Lung microvascular endothelial cell (primary cell): ENCODE results near the gene PHYHD1. TPM values are rescaled to one million over a fixed set of nuclear protein-coding genes. Genes with fewer than 3 reads are reported as not detected.

Experiments used
- DNase-seq, 2 donors: peaks; one replicate each; pipeline versions ENCODE4 v3.0.0 to v3.0.0-alpha.2; 2010; ENCODE audit warnings: low read depth in 2 of 2
- total RNA-seq: library from RNA; depleted of rRNA; stranded (reverse); fragments of >200 nt; gene quantifications from 2 replicates; pipeline ENCODE4 v1.2.1, GENCODE V29; 2014

PHYHD1 gene
- total RNA-seq: 0.20 and 0.22 TPM in 2 replicates

DNA sequence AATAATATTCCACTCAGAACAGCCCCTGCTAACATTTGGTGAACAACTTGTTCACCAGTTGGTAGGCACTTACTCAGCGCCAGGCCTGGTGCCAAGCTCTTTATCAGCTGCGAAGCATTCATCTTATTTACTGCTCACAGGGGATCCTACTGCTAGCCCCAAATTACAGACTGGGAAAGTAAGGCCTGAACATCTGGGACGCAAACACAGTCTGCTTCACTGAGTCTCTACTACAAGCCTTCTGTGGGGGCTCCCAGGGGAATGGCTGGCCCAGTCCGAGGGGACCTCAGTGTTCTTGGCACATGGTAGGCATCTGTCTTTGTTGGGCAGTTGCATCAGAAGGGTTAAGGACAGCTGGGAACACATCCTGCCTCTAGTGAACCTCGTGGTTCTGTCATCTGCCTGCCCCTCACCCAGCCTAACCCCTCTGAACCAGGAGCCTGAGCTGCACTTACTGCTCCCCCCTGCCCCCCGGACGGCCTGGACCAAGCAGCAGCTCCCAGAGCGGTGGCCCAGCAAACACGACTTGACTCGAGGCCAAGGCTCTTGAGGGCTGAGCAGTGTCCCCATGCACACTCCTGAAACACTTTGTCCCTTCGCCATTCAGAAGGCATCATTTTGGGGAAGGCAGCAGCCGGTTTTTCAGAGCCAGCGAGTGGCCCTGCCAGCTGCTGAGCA is at the start of gene PHYHD1:
PHYHD1 (plus strand) TSS at position 602 of the 678 bp plus-strand sequence. CDS start 1,342 bp downstream, outside the sequence.
- DNase-seq: no peak

DNA sequence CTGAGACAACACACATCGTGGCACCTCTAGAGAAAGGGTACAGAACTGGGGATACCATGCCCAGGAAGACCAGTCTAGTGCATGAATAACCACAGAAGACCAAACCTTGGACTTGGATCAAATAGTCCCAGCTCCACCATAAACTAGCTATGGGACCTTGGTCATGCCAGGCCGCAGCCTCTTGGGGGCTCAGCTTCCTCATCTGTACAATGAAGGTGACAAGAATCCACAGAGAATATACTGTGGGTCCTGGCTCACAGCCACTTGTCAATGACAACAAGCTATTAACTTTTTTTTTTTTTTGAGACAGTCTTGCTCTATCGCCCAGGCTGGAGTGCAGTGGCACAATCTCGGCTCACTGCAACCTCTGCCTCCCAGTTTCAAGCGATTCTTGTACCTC is 42.9 kb upstream of the PHYHD1 start:
- no peak for DNase-seq

DNA sequence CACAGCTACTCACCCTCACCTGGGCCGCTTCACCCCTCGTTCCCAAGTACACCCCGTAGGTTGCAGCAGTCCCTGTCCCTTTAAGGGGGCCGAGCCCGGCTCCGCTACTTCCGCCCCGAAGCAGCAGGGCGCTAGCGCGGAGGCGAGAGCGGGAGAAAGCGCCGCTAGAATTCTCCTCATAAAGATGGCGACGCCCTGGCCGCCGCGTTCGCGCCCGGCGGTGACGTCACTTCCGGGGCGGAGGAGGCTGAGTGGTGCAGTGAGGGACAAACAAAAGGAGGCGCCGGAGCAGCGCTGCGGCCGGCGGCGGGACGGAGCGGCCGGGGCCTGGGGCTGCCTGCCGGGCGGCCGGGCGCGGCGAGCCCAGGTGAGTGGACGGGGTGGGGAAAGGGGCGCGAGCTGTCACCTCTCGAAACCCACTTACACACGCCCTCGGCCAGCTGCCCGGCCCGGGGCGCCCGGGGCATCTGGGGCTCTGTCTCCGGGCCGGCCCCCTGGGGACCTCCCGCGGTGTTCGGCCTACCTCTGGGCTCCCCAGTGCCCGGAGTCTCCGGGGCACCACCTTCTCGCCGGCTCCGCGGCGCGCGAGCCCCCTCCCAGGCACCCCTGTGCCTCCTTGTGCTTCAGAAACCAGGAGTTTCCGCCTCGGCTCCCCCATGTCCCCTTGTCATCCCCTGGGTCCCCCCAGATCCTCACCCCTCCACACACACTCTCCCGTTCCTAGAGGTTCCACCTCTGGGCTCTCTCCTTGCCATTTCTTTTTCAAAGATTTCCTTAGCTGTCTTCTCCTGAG is 38.7 kb upstream of the PHYHD1 start, which contains the start of the genes KYAT1 and LRRC8A:
KYAT1 (minus strand) TSS at position 67 of the 793 bp plus-strand sequence. CDS start 36,545 bp downstream, outside the sequence.
LRRC8A (plus strand) TSS at position 250 of the 793 bp plus-strand sequence. CDS start 25,032 bp downstream, outside the sequence.
- DNase-seq: peak; percentile 97

DNA sequence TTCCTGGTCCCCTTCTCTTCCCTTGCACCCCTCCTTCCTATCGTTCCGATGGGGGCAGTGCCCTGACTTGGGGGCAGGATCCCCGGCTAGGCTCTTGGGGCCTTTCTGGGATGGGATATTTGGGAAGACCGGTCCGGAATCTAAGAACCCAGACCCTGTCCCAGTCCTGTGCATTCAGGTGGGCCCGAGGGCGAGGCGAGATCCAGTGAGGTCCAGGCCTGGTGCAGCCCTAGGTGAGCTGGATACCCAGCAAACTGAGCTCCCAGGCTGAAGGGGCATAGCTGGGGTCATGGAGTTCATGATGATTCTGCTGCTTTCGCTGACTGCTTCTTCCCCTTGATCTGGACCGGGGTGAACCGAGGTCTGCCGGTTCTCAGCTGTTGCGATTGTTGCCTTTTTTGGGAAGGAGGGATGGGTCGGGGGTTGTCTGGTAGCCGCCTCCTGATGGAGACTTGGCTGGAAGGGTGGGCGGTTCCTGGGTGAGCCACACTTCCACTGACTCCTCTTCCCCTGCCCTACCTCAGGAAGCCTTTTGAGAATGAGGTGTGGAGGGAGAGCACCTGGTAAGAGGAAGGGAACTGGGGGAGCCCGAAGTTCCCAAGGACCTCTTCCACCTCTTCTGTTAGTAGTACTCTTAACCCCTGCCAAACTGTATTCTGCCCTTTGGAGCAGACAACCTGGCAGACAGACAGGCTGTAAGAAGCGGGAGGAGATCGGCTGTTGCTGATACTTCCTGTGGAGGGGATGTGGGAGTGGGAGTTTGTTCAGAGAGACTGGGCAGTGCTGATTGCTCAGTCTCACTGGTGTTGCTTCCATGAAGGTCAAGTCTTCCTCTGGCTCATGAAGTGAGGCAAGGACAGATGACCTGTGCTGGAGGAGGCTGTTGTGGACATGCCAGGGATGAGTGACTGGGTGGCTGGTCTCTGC is 37.8 kb upstream of the PHYHD1 start:
- peak in 1 of 2 donors; percentile 47 for DNase-seq

GRCh38 chr9:128884164-128884563 is 36.6 kb upstream of the PHYHD1 start:
- no peak for DNase-seq

GRCh38 chr9:128885376-128885775 is 35.4 kb upstream of the PHYHD1 start:
- no peak for DNase-seq

GRCh38 chr9:128885798-128886197 is 35.0 kb upstream of the PHYHD1 start:
- DNase-seq: no peak

DNA sequence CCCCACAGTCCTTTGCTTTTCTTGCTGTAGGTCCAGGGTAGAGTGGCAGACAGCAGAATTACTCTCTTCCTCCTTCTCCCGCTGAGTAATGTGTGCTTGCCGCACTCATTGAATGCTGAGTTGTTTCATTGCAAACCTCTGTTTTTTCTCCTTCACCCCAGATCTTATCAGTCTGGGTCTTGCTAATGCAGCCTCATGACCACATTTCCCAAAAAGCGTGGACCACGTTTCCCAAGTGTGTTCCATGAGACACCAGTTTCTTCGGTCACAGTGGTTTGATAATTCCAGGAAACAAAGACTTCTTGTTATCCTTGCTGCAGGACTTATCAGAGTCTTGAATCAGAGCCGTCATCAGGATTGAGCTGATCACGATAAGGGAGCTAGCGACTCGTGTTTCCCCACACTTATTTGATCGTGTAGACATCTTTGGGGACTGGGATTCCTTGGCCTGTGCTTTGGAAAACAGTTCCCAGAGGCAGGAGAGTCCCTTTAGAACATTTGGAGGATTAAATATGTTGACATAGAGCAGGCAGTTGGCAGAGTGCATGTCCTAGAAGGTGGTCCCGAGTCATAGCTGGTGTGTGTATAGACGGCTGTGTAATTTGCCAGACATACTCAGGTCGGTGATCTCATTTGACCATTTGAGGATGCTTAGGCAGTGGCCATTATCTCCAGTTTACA is 34.4 kb upstream of the PHYHD1 start:
- peak in 1 of 2 donors; percentile 85 for DNase-seq

- DNase-seq: no peak
Observed at GRCh38 chr9:128887049-128887448, 33.7 kb upstream of the PHYHD1 start.

- peak; percentile 75 to 86 for DNase-seq
Observed at GRCh38 chr9:128887914-128888350, 32.9 kb upstream of the PHYHD1 start.

GRCh38 chr9:128891321-128892220 is 29.2 kb upstream of the PHYHD1 start:
- DNase-seq: peak in 1 of 2 donors; percentile 64

GRCh38 chr9:128892221-128892921 is 28.4 kb upstream of the PHYHD1 start:
- peak; percentile 88 to 90 for DNase-seq

DNA sequence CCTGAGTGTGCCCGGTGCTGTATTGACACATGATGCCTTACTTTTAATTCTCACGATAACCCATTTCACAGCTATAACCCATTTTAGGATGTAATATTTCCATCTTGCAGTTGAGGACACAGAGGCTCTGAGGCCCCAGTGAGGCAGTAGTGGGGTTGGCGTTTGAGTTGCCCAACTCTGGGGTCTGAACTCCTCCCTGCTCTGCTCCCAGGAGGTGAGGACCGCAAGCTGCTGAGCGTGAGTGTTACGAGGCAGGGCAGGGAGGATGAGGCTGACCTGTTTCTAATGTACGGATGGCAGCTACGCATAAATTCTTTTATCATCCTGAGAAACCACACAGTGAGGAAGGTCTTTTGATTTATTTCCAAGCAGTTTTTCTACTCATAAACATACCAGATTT is 27.4 kb upstream of the PHYHD1 start:
- DNase-seq: no peak

DNA sequence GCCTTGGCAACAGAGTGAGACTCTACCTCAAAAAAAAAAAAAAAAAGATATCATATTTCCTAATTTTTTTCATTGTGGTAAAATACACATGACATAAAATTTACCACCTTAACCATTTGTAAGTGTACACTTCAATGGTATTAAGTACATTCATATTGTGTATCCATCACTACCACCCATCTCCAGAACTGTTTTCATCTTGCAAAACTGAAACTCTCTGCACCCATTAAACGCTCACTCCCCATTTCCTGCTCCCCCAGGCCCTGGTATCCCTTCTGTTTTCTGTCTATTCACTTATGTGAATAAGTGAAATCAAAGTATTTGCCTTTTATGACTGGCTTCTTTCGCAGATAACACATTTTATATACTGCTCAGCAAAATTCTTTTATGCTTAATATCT is 26.0 kb upstream of the PHYHD1 start:
- no peak for DNase-seq

- DNase-seq: no peak
Observed at GRCh38 chr9:128895556-128895955, 25.2 kb upstream of the PHYHD1 start.

DNA sequence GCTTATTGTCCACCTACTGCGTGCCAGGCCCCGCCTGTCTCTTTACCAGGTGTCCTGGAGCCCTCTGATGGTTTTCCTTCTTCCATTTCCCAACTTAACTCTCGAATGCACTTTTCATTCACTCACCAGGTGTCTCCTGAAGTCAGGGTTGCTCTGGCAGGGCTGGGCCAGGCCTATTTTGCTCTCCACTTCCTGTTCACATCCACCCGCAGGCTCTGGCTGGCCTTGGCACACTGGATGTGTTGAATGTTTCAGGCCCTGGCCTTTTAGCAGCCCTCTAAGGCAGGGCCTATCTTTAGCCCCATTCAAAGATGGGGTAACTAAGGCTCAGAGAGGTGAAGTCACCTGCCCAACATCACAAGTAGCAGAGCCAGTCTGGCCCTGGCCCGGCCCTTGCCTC is 22.4 kb upstream of the PHYHD1 start:
- DNase-seq: no peak

DNA sequence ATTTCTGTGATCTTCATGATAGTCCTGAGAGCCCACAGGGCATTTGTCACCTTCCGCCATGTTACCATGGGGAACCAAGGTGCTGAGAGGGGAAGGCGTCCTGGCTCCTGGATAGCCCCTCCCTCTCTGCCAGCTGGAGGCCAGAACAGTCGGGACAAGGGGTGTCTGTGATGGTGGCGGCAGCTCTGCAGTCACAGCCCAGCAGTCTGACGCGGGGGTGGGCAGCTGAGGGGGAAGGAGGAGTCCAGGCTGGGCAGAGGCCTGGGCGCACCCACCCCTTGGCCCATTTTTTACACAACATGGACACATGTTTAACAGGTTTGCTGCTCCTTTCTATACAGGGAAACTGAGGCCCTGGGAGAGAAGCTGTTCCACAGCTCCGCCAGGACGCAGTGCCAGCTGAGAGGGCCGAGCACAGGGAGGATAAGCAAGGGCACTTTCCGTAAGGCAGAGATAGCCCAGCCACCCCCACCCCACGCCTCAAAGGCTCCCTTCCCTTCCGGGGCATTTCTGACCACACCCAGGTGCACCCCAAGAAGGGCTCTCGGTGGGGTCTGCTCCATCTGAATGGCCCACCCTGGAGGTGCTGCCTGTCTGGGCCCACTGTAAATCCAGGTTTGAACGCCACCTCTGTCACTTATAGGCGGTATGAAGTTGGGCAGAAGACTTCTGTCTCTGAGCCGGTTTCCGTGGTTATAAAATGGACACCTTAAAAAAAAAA is 21.8 kb upstream of the PHYHD1 start:
- no peak for DNase-seq

DNA sequence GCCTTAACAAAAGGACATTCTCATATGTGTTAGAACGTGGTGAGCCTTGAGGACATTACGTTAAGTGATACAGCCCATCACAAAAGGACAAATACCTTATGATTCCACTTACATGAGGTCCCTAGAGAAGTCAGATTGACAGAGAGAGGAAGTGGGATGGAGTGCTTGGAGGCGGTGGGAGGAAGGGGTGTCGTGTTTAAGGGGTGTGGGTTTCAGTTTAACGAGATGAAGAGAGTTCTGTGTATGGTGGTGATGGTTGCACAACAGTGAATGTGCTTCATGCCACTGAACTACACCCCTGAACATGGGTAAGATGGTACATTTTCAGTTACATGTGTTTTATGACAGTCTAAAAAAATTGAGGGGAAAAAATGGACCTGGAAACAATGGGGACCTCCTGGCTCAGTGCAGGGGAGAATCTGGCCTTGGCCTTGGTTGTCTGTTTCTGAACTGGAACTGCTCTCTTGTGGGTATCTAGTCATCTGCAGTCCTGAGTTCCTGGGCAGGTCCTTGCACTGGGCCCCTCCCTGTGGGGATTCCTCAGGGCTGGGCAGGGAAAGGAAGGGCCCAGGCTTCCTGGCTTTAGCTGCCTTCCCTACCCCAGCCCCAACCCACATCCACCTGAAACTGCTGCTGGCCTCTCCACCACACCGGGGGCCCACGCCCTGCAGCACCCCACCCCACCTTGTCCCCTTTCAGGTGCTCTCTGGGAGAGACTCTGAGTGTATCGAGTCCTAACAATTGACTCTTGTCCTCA is 21.0 kb upstream of the PHYHD1 start:
- no peak for DNase-seq
